Mesenteric fat pad (tissue), 1 donor: ENCODE data around the gene POLR2A. TPM values are rescaled to one million over a fixed set of nuclear protein-coding genes. Genes with fewer than 3 reads are reported as not detected.
A peak's percentile ranks its signal among the peaks of the same experiment; 100 is the strongest.

ENCODE experiments used
- DNase-seq: peaks from one replicate; pipeline ENCODE4 v3.0.0-alpha.2; 2020; ENCODE audit warnings: low spot score
- long read RNA-seq: library from polyadenylated mRNA; unstranded; transcript quantifications from one replicate; pipeline ENCODE4 v2.0.0, GENCODE V29; 2020
- total RNA-seq: library from RNA; stranded (reverse); fragmentation: NEBNext Ultra II Directional; extraction: Animal tissue kit (Norgen Biotek cat#: 25700); gene quantifications from one replicate; pipeline ENCODE4 v1.2.1, GENCODE V29; 2021
- donor health status: DM: yes; HTN: yes; CAD: no.

POLR2A gene
- total RNA-seq = 102 TPM
- long read RNA-seq, partial matches to known transcripts = 6 of 12 reads
- long read RNA-seq, other reads (novel, unspliced or antisense) = 3 of 12 reads

- DNase-seq = peak; percentile 99
Measured at GRCh38 chr17:7484067-7484918, at the start of gene POLR2A. Gene POLR2A, plus strand, starts transcription at chr17:7484366.

- DNase-seq = no peak
Measured at GRCh38 chr17:7435676-7436555, 48.2 kb upstream of the POLR2A start.

- DNase-seq = peak; percentile 95
Measured at GRCh38 chr17:7436556-7437368, 47.4 kb upstream of the POLR2A start.

GRCh38 chr17:7437369-7437863, 46.8 kb upstream of the POLR2A start:
- DNase-seq = no peak

- DNase-seq = peak; percentile 94
Measured at GRCh38 chr17:7437950-7438614, 46.1 kb upstream of the POLR2A start.

- no peak for DNase-seq
Measured at GRCh38 chr17:7438656-7439460, 45.3 kb upstream of the POLR2A start.

GRCh38 chr17:7439462-7440112, 44.6 kb upstream of the POLR2A start, which contains the start of gene FGF11:
Gene FGF11, plus strand, starts transcription at chr17:7439512. Its CDS starts 109 bp downstream, at chr17:7439621.
- DNase-seq = no peak

GRCh38 chr17:7440113-7440833, 43.9 kb upstream of the POLR2A start:
- DNase-seq = no peak

GRCh38 chr17:7440834-7441195, 43.4 kb upstream of the POLR2A start:
- DNase-seq = no peak

GRCh38 chr17:7441266-7441665, 42.9 kb upstream of the POLR2A start:
- DNase-seq = no peak

- no peak for DNase-seq
Measured at GRCh38 chr17:7442142-7442541, 42.0 kb upstream of the POLR2A start.

- DNase-seq = no peak
Measured at GRCh38 chr17:7443499-7444485, 40.4 kb upstream of the POLR2A start.

GRCh38 chr17:7444682-7445618, 39.2 kb upstream of the POLR2A start, which contains the start of gene CHRNB1:
Gene CHRNB1, plus strand, starts transcription at chr17:7445061. Its CDS starts 67 bp downstream, at chr17:7445128.
- no peak for DNase-seq

GRCh38 chr17:7445619-7445968, 38.6 kb upstream of the POLR2A start:
- DNase-seq = no peak

- DNase-seq = no peak
Measured at GRCh38 chr17:7448461-7448860, 35.7 kb upstream of the POLR2A start.
